HCT116 (cell line): ENCODE data around the gene MAP4K4.

Source experiments
- CEBPB ChIP-seq: IDR thresholded peaks from 2 replicates; pipeline ENCODE4 v1.6.1; 2012; ENCODE audit warnings: low read depth
- EZH2 ChIP-seq: fragments of 200-600 bp; sonication (generic); IDR thresholded peaks from 2 replicates; pipeline ENCODE4 v1.6.1; 2017; ENCODE audit warnings: antibody characterized with exemption, mixed run types
- EZH2phosphoT487 ChIP-seq: fragments of 200-600 bp; IDR thresholded peaks from 2 replicates; pipeline ENCODE4 v1.6.1; 2018; ENCODE audit warnings: antibody characterized with exemption, borderline replicate concordance
- JUND ChIP-seq: IDR thresholded peaks from 2 replicates; pipeline ENCODE4 v1.6.1; 2012
- POLR2A ChIP-seq: IDR thresholded peaks from 2 replicates; pipeline ENCODE4 v1.7.0; 2011; ENCODE audit warnings: borderline replicate concordance; ENCODE audit not compliant: insufficient read depth, insufficient read length; ENCODE audit errors: extremely low read depth
- POLR2AphosphoS5 ChIP-seq: IDR thresholded peaks from 2 replicates; pipeline ENCODE4 v1.6.1; 2011; ENCODE audit warnings: mild to moderate bottlenecking, low read depth, low read length, moderate library complexity
- SIN3A ChIP-seq: IDR thresholded peaks from 2 replicates; pipeline ENCODE4 v1.6.1; 2012; ENCODE audit warnings: low read depth
- TCF7L2 ChIP-seq: IDR thresholded peaks from 2 replicates; pipeline ENCODE4 v1.7.0; 2011; ENCODE audit warnings: borderline replicate concordance, inconsistent platforms; ENCODE audit not compliant: insufficient read depth, insufficient read length; ENCODE audit errors: extremely low read depth
- YY1 ChIP-seq: IDR thresholded peaks from 2 replicates; pipeline ENCODE4 v1.6.1; 2011; ENCODE audit warnings: low read length, low read depth, moderate library complexity, mild to moderate bottlenecking; ENCODE audit not compliant: insufficient replicate concordance; ENCODE audit errors: extremely low read depth
- TF ChIP-seq, protein P1 (sequence below), 3 experiments: fragments of 200-600 bp in 1 of 3; sonication (generic) in 1 of 3; IDR thresholded peaks in 2 of 3; conservative IDR thresholded peaks in 1 of 3; 2 replicates each; pipeline ENCODE4 v1.5.1; 2012 to 2017; ENCODE audit warnings: low read depth in 2 of 3, low read length in 2 of 3, antibody characterized with exemption in 1 of 3, borderline replicate concordance in 1 of 3, control low read depth in 1 of 3, mild to moderate bottlenecking in 1 of 3, mixed read lengths in 1 of 3, mixed run types in 1 of 3, moderate library complexity in 1 of 3; ENCODE audit not compliant: insufficient read depth in 1 of 3
- TF ChIP-seq, protein P2 (sequence below): IDR thresholded peaks from 2 replicates; pipeline ENCODE4 v1.6.1; 2012
- TF ChIP-seq, protein P3 (sequence below): IDR thresholded peaks from 2 replicates; pipeline ENCODE4 v1.6.1; 2012; ENCODE audit warnings: low read depth

DNA sequence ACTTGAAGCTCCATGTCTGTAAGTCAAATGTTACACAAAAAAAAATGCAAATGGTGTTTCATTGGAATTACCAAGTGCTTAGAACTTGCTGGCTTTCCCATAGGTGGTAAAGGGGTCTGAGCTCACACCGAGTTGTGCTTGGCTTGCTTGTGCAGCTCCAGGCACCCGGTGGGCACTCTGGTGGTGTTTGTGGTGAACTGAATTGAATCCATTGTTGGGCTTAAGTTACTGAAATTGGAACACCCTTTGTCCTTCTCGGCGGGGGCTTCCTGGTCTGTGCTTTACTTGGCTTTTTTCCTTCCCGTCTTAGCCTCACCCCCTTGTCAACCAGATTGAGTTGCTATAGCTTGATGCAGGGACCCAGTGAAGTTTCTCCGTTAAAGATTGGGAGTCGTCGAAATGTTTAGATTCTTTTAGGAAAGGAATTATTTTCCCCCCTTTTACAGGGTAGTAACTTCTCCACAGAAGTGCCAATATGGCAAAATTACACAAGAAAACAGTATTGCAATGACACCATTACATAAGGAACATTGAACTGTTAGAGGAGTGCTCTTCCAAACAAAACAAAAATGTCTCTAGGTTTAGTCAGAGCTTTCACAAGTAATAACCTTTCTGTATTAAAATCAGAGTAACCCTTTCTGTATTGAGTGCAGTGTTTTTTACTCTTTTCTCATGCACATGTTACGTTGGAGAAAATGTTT lies 196.3 kb downstream of the MAP4K4 start:
- TF ChIP-seq, protein P1, sequence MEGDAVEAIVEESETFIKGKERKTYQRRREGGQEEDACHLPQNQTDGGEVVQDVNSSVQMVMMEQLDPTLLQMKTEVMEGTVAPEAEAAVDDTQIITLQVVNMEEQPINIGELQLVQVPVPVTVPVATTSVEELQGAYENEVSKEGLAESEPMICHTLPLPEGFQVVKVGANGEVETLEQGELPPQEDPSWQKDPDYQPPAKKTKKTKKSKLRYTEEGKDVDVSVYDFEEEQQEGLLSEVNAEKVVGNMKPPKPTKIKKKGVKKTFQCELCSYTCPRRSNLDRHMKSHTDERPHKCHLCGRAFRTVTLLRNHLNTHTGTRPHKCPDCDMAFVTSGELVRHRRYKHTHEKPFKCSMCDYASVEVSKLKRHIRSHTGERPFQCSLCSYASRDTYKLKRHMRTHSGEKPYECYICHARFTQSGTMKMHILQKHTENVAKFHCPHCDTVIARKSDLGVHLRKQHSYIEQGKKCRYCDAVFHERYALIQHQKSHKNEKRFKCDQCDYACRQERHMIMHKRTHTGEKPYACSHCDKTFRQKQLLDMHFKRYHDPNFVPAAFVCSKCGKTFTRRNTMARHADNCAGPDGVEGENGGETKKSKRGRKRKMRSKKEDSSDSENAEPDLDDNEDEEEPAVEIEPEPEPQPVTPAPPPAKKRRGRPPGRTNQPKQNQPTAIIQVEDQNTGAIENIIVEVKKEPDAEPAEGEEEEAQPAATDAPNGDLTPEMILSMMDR (IDR thresholded peaks at IDR 0.05 in 2 of 3, conservative IDR thresholded peaks at IDR 0.05 in 1 of 3; ENCODE audit: borderline replicate concordance in 1 of 3, insufficient read depth in 1 of 3, low read depth in 2 of 3, low read length in 2 of 3): no peak
- no peak for TF ChIP-seq SIN3A
- no peak for TF ChIP-seq TCF7L2
- no peak for TF ChIP-seq POLR2A
- no peak for TF ChIP-seq POLR2AphosphoS5
- no peak for TF ChIP-seq EZH2phosphoT487
- TF ChIP-seq, protein P2, sequence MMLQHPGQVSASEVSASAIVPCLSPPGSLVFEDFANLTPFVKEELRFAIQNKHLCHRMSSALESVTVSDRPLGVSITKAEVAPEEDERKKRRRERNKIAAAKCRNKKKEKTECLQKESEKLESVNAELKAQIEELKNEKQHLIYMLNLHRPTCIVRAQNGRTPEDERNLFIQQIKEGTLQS: no peak
- no peak for TF ChIP-seq CEBPB
- TF ChIP-seq EZH2: no peak
- TF ChIP-seq, protein P3, sequence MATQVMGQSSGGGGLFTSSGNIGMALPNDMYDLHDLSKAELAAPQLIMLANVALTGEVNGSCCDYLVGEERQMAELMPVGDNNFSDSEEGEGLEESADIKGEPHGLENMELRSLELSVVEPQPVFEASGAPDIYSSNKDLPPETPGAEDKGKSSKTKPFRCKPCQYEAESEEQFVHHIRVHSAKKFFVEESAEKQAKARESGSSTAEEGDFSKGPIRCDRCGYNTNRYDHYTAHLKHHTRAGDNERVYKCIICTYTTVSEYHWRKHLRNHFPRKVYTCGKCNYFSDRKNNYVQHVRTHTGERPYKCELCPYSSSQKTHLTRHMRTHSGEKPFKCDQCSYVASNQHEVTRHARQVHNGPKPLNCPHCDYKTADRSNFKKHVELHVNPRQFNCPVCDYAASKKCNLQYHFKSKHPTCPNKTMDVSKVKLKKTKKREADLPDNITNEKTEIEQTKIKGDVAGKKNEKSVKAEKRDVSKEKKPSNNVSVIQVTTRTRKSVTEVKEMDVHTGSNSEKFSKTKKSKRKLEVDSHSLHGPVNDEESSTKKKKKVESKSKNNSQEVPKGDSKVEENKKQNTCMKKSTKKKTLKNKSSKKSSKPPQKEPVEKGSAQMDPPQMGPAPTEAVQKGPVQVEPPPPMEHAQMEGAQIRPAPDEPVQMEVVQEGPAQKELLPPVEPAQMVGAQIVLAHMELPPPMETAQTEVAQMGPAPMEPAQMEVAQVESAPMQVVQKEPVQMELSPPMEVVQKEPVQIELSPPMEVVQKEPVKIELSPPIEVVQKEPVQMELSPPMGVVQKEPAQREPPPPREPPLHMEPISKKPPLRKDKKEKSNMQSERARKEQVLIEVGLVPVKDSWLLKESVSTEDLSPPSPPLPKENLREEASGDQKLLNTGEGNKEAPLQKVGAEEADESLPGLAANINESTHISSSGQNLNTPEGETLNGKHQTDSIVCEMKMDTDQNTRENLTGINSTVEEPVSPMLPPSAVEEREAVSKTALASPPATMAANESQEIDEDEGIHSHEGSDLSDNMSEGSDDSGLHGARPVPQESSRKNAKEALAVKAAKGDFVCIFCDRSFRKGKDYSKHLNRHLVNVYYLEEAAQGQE: no peak
- TF ChIP-seq JUND: no peak
- no peak for TF ChIP-seq YY1
